ENCODE measurements around the gene MITF. TPM values are rescaled to one million over a fixed set of nuclear protein-coding genes. Genes with fewer than 3 reads are reported as not detected.

MITF gene
- polyA plus RNA-seq, 1 experiment = 30.9 TPM

GRCh38 chr3:69710153-69710977, 28.9 kb upstream of the MITF start:
- POLR2A ChIA-PET = no interaction called here

GRCh38 chr3:69712269-69712668, 27.0 kb upstream of the MITF start:
- POLR2A ChIA-PET = no interaction called here
- CTCF ChIA-PET = interaction anchor here (0.8 to 1.4 kb wide), 3 partner anchors 10 to 27 kb away, joined by 3 to 7 read pairs (median 4); partner anchors contain the start of gene MITF
- no peak for TF ChIP-seq CTCF (IDR thresholded peaks at IDR 0.05; ENCODE audit: insufficient read depth, low read depth, low read length)
- H3K36me3 ChIP-seq (ENCODE audit: control insufficient read depth, insufficient read depth, low read length) = no peaks in the 10 kb centered on the region
- no peak for DNase-seq (ENCODE audit: low read depth)
- peaks cover 2% of the 10 kb centered on the region; the same call in 1 of the 2 replicates for H3K27me3 ChIP-seq (ENCODE audit: control insufficient read depth, insufficient read depth, low read length)
- no peak overlapping the region for H3K4me3 ChIP-seq (ENCODE audit: low read depth, low read length)

More at GRCh38 chr3:69710153-69710977, 28.9 kb upstream of the MITF start:
- no peak for DNase-seq (ENCODE audit: low read depth)
- Histone ChIP-seq H3K36me3 (ENCODE audit: control insufficient read depth, insufficient read depth, low read length) (no peaks in the 10 kb centered on the region), H3K4me3 (ENCODE audit: low read depth, low read length) (no peak overlapping the region), H3K27me3 (ENCODE audit: control insufficient read depth, insufficient read depth, low read length) (peaks cover 2% of the 10 kb centered on the region; the same call in 1 of the 2 replicates)
- CTCF ChIA-PET = interaction anchor here (1.0 to 1.4 kb wide), 2 partner anchors 12 to 138 kb away, joined by 4 to 5 read pairs; no protein-coding TSS in a partner anchor
- no peak for TF ChIP-seq CTCF (IDR thresholded peaks at IDR 0.05; ENCODE audit: insufficient read depth, low read depth, low read length)

GRCh38 chr3:69712933-69713332, 26.3 kb upstream of the MITF start:
- ChIA-PET POLR2A (no interaction called here), CTCF (no interaction called here)

GRCh38 chr3:69715204-69715603, 24.1 kb upstream of the MITF start:
- TF ChIP-seq CTCF (IDR thresholded peaks at IDR 0.05; ENCODE audit: insufficient read depth, low read depth, low read length) = no peak
- DNase-seq (ENCODE audit: low read depth) = no peak
- no peak overlapping the region for H3K4me3 ChIP-seq (ENCODE audit: low read depth, low read length)
- ChIA-PET CTCF (interaction anchor here (1.4 kb wide), 1 partner anchor 19 kb away, joined by 3 read pairs; no protein-coding TSS in a partner anchor), POLR2A (no interaction called here)
- no peaks in the 10 kb centered on the region; the same call in 1 of the 2 replicates for H3K27me3 ChIP-seq (ENCODE audit: control insufficient read depth, insufficient read depth, low read length)
- no peaks in the 10 kb centered on the region for H3K36me3 ChIP-seq (ENCODE audit: control insufficient read depth, insufficient read depth, low read length)

More at GRCh38 chr3:69712933-69713332, 26.3 kb upstream of the MITF start:
- H3K4me3 ChIP-seq (ENCODE audit: low read depth, low read length) = no peak overlapping the region
- no peaks in the 10 kb centered on the region for H3K36me3 ChIP-seq (ENCODE audit: control insufficient read depth, insufficient read depth, low read length)
- no peak for TF ChIP-seq CTCF (IDR thresholded peaks at IDR 0.05; ENCODE audit: insufficient read depth, low read depth, low read length)
- DNase-seq (ENCODE audit: low read depth) = no peak
- peaks cover 2% of the 10 kb centered on the region; the same call in 1 of the 2 replicates for H3K27me3 ChIP-seq (ENCODE audit: control insufficient read depth, insufficient read depth, low read length)

DNA sequence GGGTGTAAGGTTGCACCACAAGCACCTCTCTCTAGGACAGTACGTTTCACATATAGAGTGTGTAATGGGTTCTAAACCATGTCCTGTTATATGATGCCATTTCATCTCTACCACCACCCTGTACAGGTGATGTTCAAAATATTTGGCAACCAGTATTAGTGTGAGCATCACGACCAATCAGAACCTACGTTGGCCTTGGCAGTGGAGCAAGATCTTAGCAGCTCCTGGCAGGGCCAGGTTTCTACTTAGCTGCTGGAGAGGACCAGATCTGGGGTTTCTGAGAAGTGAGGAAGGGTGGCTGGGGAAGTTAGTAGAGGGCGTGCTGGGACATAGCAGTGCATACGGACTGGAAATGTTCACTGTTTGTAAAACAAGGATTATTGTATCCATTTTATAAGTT, 23.1 kb upstream of the MITF start:
- ChIA-PET POLR2A (no interaction called here), CTCF (interaction anchor here (0.6 to 1.4 kb wide), 4 partner anchors 15 to 36 kb away, joined by 3 read pairs; no protein-coding TSS in a partner anchor)
- Histone ChIP-seq H3K4me3 (ENCODE audit: low read depth, low read length) (no peak overlapping the region), H3K27me3 (ENCODE audit: control insufficient read depth, insufficient read depth, low read length) (peaks cover 3% of the 10 kb centered on the region), H3K36me3 (ENCODE audit: control insufficient read depth, insufficient read depth, low read length) (no peaks in the 10 kb centered on the region)
- DNase-seq (ENCODE audit: low read depth) = no peak
- no peak for TF ChIP-seq CTCF (IDR thresholded peaks at IDR 0.05; ENCODE audit: insufficient read depth, low read depth, low read length)
